ENCODE measurements around the gene NOTCH3.

Gene NOTCH3

GRCh38 chr19:15111758-15112157, 89.0 kb downstream of the NOTCH3 start:
- H3K4me3 ChIP-seq (ENCODE audit: low read depth in 1 of 2, low read length in 2 of 2), result no peak overlapping the region
- no peak overlapping the region for H2AFZ ChIP-seq (ENCODE audit: low read depth, low read length)
- ATAC-seq (ENCODE audit: insufficient read depth, low read depth) (no peak), DNase-seq (no peak)
- no peak for TF ChIP-seq EZH2 (IDR thresholded peaks at IDR 0.05; ENCODE audit: borderline replicate concordance, low read depth, low read length, severe bottlenecking)
- TF ChIP-seq CTCF (IDR thresholded peaks at IDR 0.05; ENCODE audit: borderline replicate concordance, extremely low read depth, low read length, poor library complexity, severe bottlenecking), result no peak
- H3K27me3 ChIP-seq (ENCODE audit: insufficient read depth, low read length, poor library complexity), result no peaks in the 10 kb centered on the region
- no peak overlapping the region for H3K4me2 ChIP-seq (ENCODE audit: insufficient read depth, low read length)
- no peaks in the 10 kb centered on the region for H3K4me1 ChIP-seq (ENCODE audit: insufficient read depth, low read length)
- H3K79me2 ChIP-seq (ENCODE audit: insufficient read depth, low read length), result no peaks in the 10 kb centered on the region
- H4K20me1 ChIP-seq (ENCODE audit: insufficient read depth, low read length), result peaks cover 3% of the 10 kb centered on the region; the same call in 1 of the 2 replicates
- peaks cover 23% of the 10 kb centered on the region for H3K36me3 ChIP-seq (ENCODE audit: insufficient read depth, low read length)
- no peak overlapping the region for H3K27ac ChIP-seq (ENCODE audit: low read length)
- H3K9me3 ChIP-seq (ENCODE audit: insufficient read depth, low read length, severe bottlenecking), result no peaks in the 10 kb centered on the region
- H3K9ac ChIP-seq (ENCODE audit: low read depth, low read length), result no peak overlapping the region

- no peak overlapping the region for H3K4me3 ChIP-seq (ENCODE audit: low read depth in 1 of 2, low read length in 2 of 2)
- TF ChIP-seq CTCF (IDR thresholded peaks at IDR 0.05; ENCODE audit: borderline replicate concordance, extremely low read depth, low read length, poor library complexity, severe bottlenecking) (no peak), EZH2 (IDR thresholded peaks at IDR 0.05; ENCODE audit: borderline replicate concordance, low read depth, low read length, severe bottlenecking) (no peak)
- no peak overlapping the region for H3K9ac ChIP-seq (ENCODE audit: low read depth, low read length)
- no peaks in the 10 kb centered on the region for H4K20me1 ChIP-seq (ENCODE audit: insufficient read depth, low read length)
- no peaks in the 10 kb centered on the region for H3K9me3 ChIP-seq (ENCODE audit: insufficient read depth, low read length, severe bottlenecking)
- H3K79me2 ChIP-seq (ENCODE audit: insufficient read depth, low read length), result no peaks in the 10 kb centered on the region
- no peak overlapping the region for H2AFZ ChIP-seq (ENCODE audit: low read depth, low read length)
- no peaks in the 10 kb centered on the region for H3K27me3 ChIP-seq (ENCODE audit: insufficient read depth, low read length, poor library complexity)
- H3K36me3 ChIP-seq (ENCODE audit: insufficient read depth, low read length), result peaks cover 9% of the 10 kb centered on the region
- ATAC-seq (ENCODE audit: insufficient read depth, low read depth) (no peak), DNase-seq (no peak)
- no peaks in the 10 kb centered on the region for H3K4me1 ChIP-seq (ENCODE audit: insufficient read depth, low read length)
- no peak overlapping the region for H3K27ac ChIP-seq (ENCODE audit: low read length)
- H3K4me2 ChIP-seq (ENCODE audit: insufficient read depth, low read length), result no peak overlapping the region
These were observed 90.4 kb downstream of the NOTCH3 start for GRCh38 chr19:15110418-15110815.

- H3K4me1 ChIP-seq (ENCODE audit: insufficient read depth, low read length), result no peaks in the 10 kb centered on the region
- ATAC-seq (ENCODE audit: insufficient read depth, low read depth), result no peak
- no peaks in the 10 kb centered on the region for H3K9me3 ChIP-seq (ENCODE audit: insufficient read depth, low read length, severe bottlenecking)
- H2AFZ ChIP-seq (ENCODE audit: low read depth, low read length), result no peak overlapping the region
- H3K27me3 ChIP-seq (ENCODE audit: insufficient read depth, low read length, poor library complexity), result no peaks in the 10 kb centered on the region
- H3K9ac ChIP-seq (ENCODE audit: low read depth, low read length), result no peak overlapping the region
- no peak overlapping the region for H3K4me3 ChIP-seq (ENCODE audit: low read depth in 1 of 2, low read length in 2 of 2)
- no peaks in the 10 kb centered on the region for H3K79me2 ChIP-seq (ENCODE audit: insufficient read depth, low read length)
- no peak overlapping the region for H3K4me2 ChIP-seq (ENCODE audit: insufficient read depth, low read length)
- no peak for DNase-seq
- H4K20me1 ChIP-seq (ENCODE audit: insufficient read depth, low read length), result no peaks in the 10 kb centered on the region
- H3K27ac ChIP-seq (ENCODE audit: low read length), result no peak overlapping the region
- TF ChIP-seq CTCF (IDR thresholded peaks at IDR 0.05; ENCODE audit: borderline replicate concordance, extremely low read depth, low read length, poor library complexity, severe bottlenecking) (no peak), EZH2 (IDR thresholded peaks at IDR 0.05; ENCODE audit: borderline replicate concordance, low read depth, low read length, severe bottlenecking) (no peak)
- H3K36me3 ChIP-seq (ENCODE audit: insufficient read depth, low read length), result peaks cover 4% of the 10 kb centered on the region
These were observed 90.9 kb downstream of the NOTCH3 start for GRCh38 chr19:15109768-15110417.
